DMS53 treated with DMSO at 0.1 percent for 48 hours (cell line): ENCODE data around the gene STXBP3.

Experiments
- DNase-seq: peaks from one replicate; lab custom pipeline; 2025; ENCODE audit not compliant: unreplicated experiment; lab: John Stamatoyannopoulos, UW

STXBP3 gene

GRCh38 chr1:108832929-108833328 is 86.5 kb downstream of the STXBP3 start:
- no peak for DNase-seq

- DNase-seq, result no peak
Measured at GRCh38 chr1:108841703-108842102, 95.2 kb downstream of the STXBP3 start.

- no peak for DNase-seq
Measured at GRCh38 chr1:108842525-108843181, 96.2 kb downstream of the STXBP3 start.

GRCh38 chr1:108843390-108844137 is 97.1 kb downstream of the STXBP3 start:
- no peak for DNase-seq

- DNase-seq, result no peak
Measured at GRCh38 chr1:108845446-108845845, 99.0 kb downstream of the STXBP3 start.

- no peak for DNase-seq
Measured at GRCh38 chr1:108845991-108846390, 99.5 kb downstream of the STXBP3 start.

GRCh38 chr1:108847494-108847893 is 101.0 kb downstream of the STXBP3 start:
- DNase-seq, result no peak

- no peak for DNase-seq
Measured at GRCh38 chr1:108848806-108849205, 102.3 kb downstream of the STXBP3 start.

GRCh38 chr1:108850929-108851328 is 104.5 kb downstream of the STXBP3 start:
- DNase-seq, result no peak

GRCh38 chr1:108851567-108851966 is 105.1 kb downstream of the STXBP3 start:
- DNase-seq, result no peak

GRCh38 chr1:108852221-108852975 is 105.9 kb downstream of the STXBP3 start:
- DNase-seq, result no peak

- DNase-seq, result no peak
Measured at GRCh38 chr1:108854221-108855019, 107.9 kb downstream of the STXBP3 start.

GRCh38 chr1:108856994-108857393 is 110.5 kb downstream of the STXBP3 start, which contains the start of gene AKNAD1:
Gene AKNAD1, minus strand, starts transcription at chr1:108857094. Its CDS starts 4,430 bp downstream, at chr1:108852664.
- no peak for DNase-seq

GRCh38 chr1:108858230-108858950 is 111.9 kb downstream of the STXBP3 start:
- DNase-seq, result no peak
